ENCODE results near the gene LUM.

GRCh38 chr12:91099836-91100235, 11.5 kb downstream of the LUM start:
- no peak for TF ChIP-seq CTCF (IDR thresholded peaks at IDR 0.05; ENCODE audit: extremely low read depth in 1 of 2, insufficient read depth in 1 of 2, low read depth in 1 of 2, low read length in 2 of 2)
- TF ChIP-seq POLR2A (IDR thresholded peaks at IDR 0.05; ENCODE audit: low read depth, low read length), result no peak
- TF ChIP-seq EZH2 (IDR thresholded peaks at IDR 0.05; ENCODE audit: borderline replicate concordance, low read depth, low read length, severe bottlenecking), result no peak
- no peak for TF ChIP-seq MAX (IDR thresholded peaks at IDR 0.05; ENCODE audit: insufficient read depth, insufficient read length)
- no peak for TF ChIP-seq GATA2 (IDR thresholded peaks at IDR 0.05; ENCODE audit: insufficient read depth, insufficient read length, low read depth, low read length)
- no peak for TF ChIP-seq POLR2AphosphoS5 (IDR thresholded peaks at IDR 0.05; ENCODE audit: insufficient read depth, low read depth, low read length)
- no peak for TF ChIP-seq FOS (IDR thresholded peaks at IDR 0.05; ENCODE audit: borderline replicate concordance, insufficient read depth, low read length)
- no peak for TF ChIP-seq MYC (IDR thresholded peaks at IDR 0.05; ENCODE audit: low read depth, low read length)
- TF ChIP-seq JUN (IDR thresholded peaks at IDR 0.05; ENCODE audit: borderline replicate concordance, insufficient read depth, insufficient read length, low read depth), result no peak

Data from endothelial cell of umbilical vein (primary cell).